SK-N-SH (cell line): ENCODE results near the gene CXCR5. TPM values are rescaled to one million over a fixed set of nuclear protein-coding genes. Genes with fewer than 3 reads are reported as not detected.

Experiments used
- CTCF ChIA-PET: fragments of 300-600, 350-600 bp; formaldehyde crosslinking; extraction: SDS; loops from one replicate; lab custom pipeline; 2021; lab: Yijun Ruan, JAX
- POLR2A ChIA-PET: fragments of 350-600 bp; sonication (Branson Sonifier 250); formaldehyde crosslinking; extraction: SDS; loops from one replicate; lab custom pipeline; 2020; ENCODE audit warnings: antibody characterized with exemption, inconsistent platforms; lab: Yijun Ruan, JAX
- DNase-seq: peaks from one replicate; pipeline ENCODE4 v3.0.0; 2012
- H2AFZ ChIP-seq: fragments of 200-600 bp; sonication (generic); 2 replicates; pipeline ENCODE4 v1.8.1; 2016; ENCODE audit warnings: antibody characterized with exemption, mild to moderate bottlenecking, low read depth
- H3F3A ChIP-seq: fragments of 200-600 bp; sonication (generic); replicated peaks from 2 replicates; pipeline ENCODE3; 2016; ENCODE audit warnings: antibody characterized with exemption, mild to moderate bottlenecking; ENCODE audit not compliant: insufficient read depth
- H3K27ac ChIP-seq, 2 experiments: fragments of 200-500 bp in 1 of 2; fragments of 200-600 bp in 1 of 2; sonication (Bioruptor generic) in 1 of 2; sonication (generic), shearing (Covaris generic) in 1 of 2; 2 replicates each; pipeline versions ENCODE4 v1.5.1 to v1.6.1; 2014 to 2016; ENCODE audit warnings: low read depth in 2 of 2, inconsistent platforms in 1 of 2, low read length in 1 of 2, mild to moderate bottlenecking in 1 of 2, mixed read lengths in 1 of 2
- H3K27me3 ChIP-seq: fragments of 200-600 bp; sonication (generic), shearing (Covaris generic); 2 replicates; pipeline ENCODE4 v1.6.1; 2016; ENCODE audit warnings: mixed run types; ENCODE audit not compliant: insufficient read depth
- H3K36me3 ChIP-seq, 2 experiments: fragments of 200-500 bp in 1 of 2; fragments of 200-600 bp in 1 of 2; sonication (Bioruptor generic) in 1 of 2; sonication (generic) in 1 of 2; replicated peaks in 1 of 2; 2 replicates each; pipeline versions ENCODE3 to v1.5.1; 2014 to 2016; ENCODE audit warnings: low read length in 1 of 2, mild to moderate bottlenecking in 1 of 2; ENCODE audit not compliant: insufficient read depth in 2 of 2, control insufficient read depth in 1 of 2
- H3K4me1 ChIP-seq, 2 experiments: fragments of 200-500 bp in 1 of 2; fragments of 200-600 bp in 1 of 2; sonication (Bioruptor generic) in 1 of 2; sonication (generic), shearing (Covaris generic) in 1 of 2; 2 replicates each; pipeline versions ENCODE4 v1.5.1 to v1.6.1; 2014 to 2016; ENCODE audit warnings: low read depth in 1 of 2, low read length in 1 of 2, mixed run types in 1 of 2; ENCODE audit not compliant: insufficient read depth in 2 of 2, control insufficient read depth in 1 of 2
- H3K4me2 ChIP-seq: fragments of 200-600 bp; sonication (generic), shearing (Covaris generic); 2 replicates; pipeline ENCODE4 v1.6.1; 2017; ENCODE audit warnings: mixed run types
- H3K4me3 ChIP-seq, 2 experiments: fragments of 200-500 bp in 1 of 2; fragments of 200-600 bp in 1 of 2; sonication (Bioruptor generic) in 1 of 2; sonication (generic), shearing (Covaris generic) in 1 of 2; 2 replicates each; pipeline versions ENCODE4 v1.5.1 to v1.8.1; 2014 to 2016; ENCODE audit warnings: low read depth in 2 of 2, inconsistent platforms in 1 of 2, low read length in 1 of 2, mild to moderate bottlenecking in 1 of 2, mixed read lengths in 1 of 2, moderate library complexity in 1 of 2
- H3K79me2 ChIP-seq: fragments of 200-600 bp; sonication (generic); 2 replicates; pipeline ENCODE4 v1.8.1; 2017; ENCODE audit warnings: mild to moderate bottlenecking; ENCODE audit not compliant: insufficient read depth
- H3K9ac ChIP-seq: fragments of 200-600 bp; sonication (generic); 2 replicates; pipeline ENCODE4 v1.6.1; 2017; ENCODE audit warnings: mixed run types
- H3K9me2 ChIP-seq: fragments of 200-600 bp; sonication (generic); 2 replicates; pipeline ENCODE4 v1.6.1; 2017; ENCODE audit warnings: mixed run types
- H3K9me3 ChIP-seq: fragments of 200-600 bp; sonication (generic); 2 replicates; pipeline ENCODE4 v1.6.1; 2017; ENCODE audit warnings: mixed run types, mild to moderate bottlenecking, moderate library complexity
- H4K20me1 ChIP-seq: fragments of 200-600 bp; sonication (generic); 2 replicates; pipeline ENCODE4 v1.6.1; 2017; ENCODE audit warnings: mild to moderate bottlenecking, mixed run types; ENCODE audit not compliant: insufficient read depth
- CHD2 ChIP-seq: fragments of 150-350 bp; IDR thresholded peaks from 2 replicates; pipeline ENCODE4 v1.6.1; 2018; ENCODE audit warnings: low read length; ENCODE audit not compliant: partially characterized antibody
- CTCF ChIP-seq: fragments of 200-600 bp; sonication (generic); IDR thresholded peaks from 2 replicates; pipeline ENCODE4 v1.6.1; 2017; ENCODE audit warnings: antibody characterized with exemption, mild to moderate bottlenecking, moderate library complexity
- EP300 ChIP-seq, 2 experiments: IDR thresholded peaks; 2 replicates each; pipeline versions ENCODE4 v1.4.0 to v1.6.1; 2012; ENCODE audit warnings: borderline replicate concordance in 1 of 2, low read depth in 1 of 2, low read length in 1 of 2
- EZH2phosphoT487 ChIP-seq: fragments of 200-600 bp; sonication (generic); IDR thresholded peaks from 2 replicates; pipeline ENCODE4 v1.6.1; 2017; ENCODE audit warnings: low read depth, mixed run types, mild to moderate bottlenecking, antibody characterized with exemption, moderate library complexity, borderline replicate concordance
- FOSL2 ChIP-seq: IDR thresholded peaks from 2 replicates; pipeline ENCODE4 v1.4.0; 2012; ENCODE audit warnings: low read depth, mild to moderate bottlenecking, moderate library complexity, borderline replicate concordance
- FOXJ3 ChIP-seq: sonication (generic); formaldehyde crosslinking; IDR thresholded peaks from 2 replicates; pipeline ENCODE4 v1.5.1; 2020; ENCODE audit warnings: mild to moderate bottlenecking, missing genetic modification reagents
- FOXM1 ChIP-seq: IDR thresholded peaks from 2 replicates; pipeline ENCODE4 v1.4.0; 2012; ENCODE audit warnings: low read depth, mild to moderate bottlenecking
- GABPA ChIP-seq: IDR thresholded peaks from 2 replicates; pipeline ENCODE4 v1.4.0; 2012; ENCODE audit warnings: low read depth, mild to moderate bottlenecking
- GATA2 ChIP-seq: sonication (generic); formaldehyde crosslinking; IDR thresholded peaks from 2 replicates; pipeline ENCODE4 v1.5.0; 2020; ENCODE audit warnings: mild to moderate bottlenecking, missing genetic modification reagents
- IRF3 ChIP-seq: fragments of 150-350 bp; IDR thresholded peaks from 2 replicates; pipeline ENCODE4 v1.6.1; 2016; ENCODE audit warnings: mild to moderate bottlenecking, low read depth, low read length
- JUND ChIP-seq: IDR thresholded peaks from 2 replicates; pipeline ENCODE4 v1.4.0; 2012
- MEF2A ChIP-seq: IDR thresholded peaks from 2 replicates; pipeline ENCODE4 v1.4.0; 2012; ENCODE audit warnings: low read depth, borderline replicate concordance
- NFIC ChIP-seq: IDR thresholded peaks from 2 replicates; pipeline ENCODE4 v1.4.0; 2012; ENCODE audit warnings: borderline replicate concordance
- PBX3 ChIP-seq: IDR thresholded peaks from 2 replicates; pipeline ENCODE4; 2012
- POLR2AphosphoS5 ChIP-seq: IDR thresholded peaks from 2 replicates; pipeline ENCODE4 v1.6.1; 2012; ENCODE audit warnings: low read depth, low read length
- RAD21 ChIP-seq: IDR thresholded peaks from 2 replicates; pipeline ENCODE4 v1.6.1; 2012; ENCODE audit warnings: mild to moderate bottlenecking, low read length
- RCOR1 ChIP-seq: fragments of 150-350 bp; IDR thresholded peaks from 2 replicates; pipeline ENCODE4 v1.6.1; 2017; ENCODE audit warnings: antibody characterized with exemption, low read length
- RXRA ChIP-seq: IDR thresholded peaks from 2 replicates; pipeline ENCODE4 v1.4.0; 2012; ENCODE audit warnings: low read depth, mild to moderate bottlenecking, borderline replicate concordance
- SIN3A ChIP-seq: IDR thresholded peaks from 2 replicates; pipeline ENCODE4 v1.6.1; 2012; ENCODE audit warnings: low read depth, mild to moderate bottlenecking, low read length, moderate library complexity, borderline replicate concordance
- SMC3 ChIP-seq: IDR thresholded peaks from 2 replicates; pipeline ENCODE4 v1.6.1; 2012; ENCODE audit warnings: low read depth, low read length, improper control_type of control experiment
- TCF12 ChIP-seq: IDR thresholded peaks from 2 replicates; pipeline ENCODE4 v1.4.0; 2012
- TEAD4 ChIP-seq: IDR thresholded peaks from 2 replicates; pipeline ENCODE4 v1.4.0; 2012; ENCODE audit warnings: mild to moderate bottlenecking, borderline replicate concordance; ENCODE audit not compliant: insufficient read depth
- USF1 ChIP-seq: IDR thresholded peaks from 2 replicates; pipeline ENCODE4 v1.4.0; 2012; ENCODE audit warnings: low read depth, borderline replicate concordance
- USF2 ChIP-seq: fragments of 150-350 bp; IDR thresholded peaks from 2 replicates; pipeline ENCODE4 v1.6.1; 2017; ENCODE audit warnings: antibody characterized with exemption, low read length, low read depth, borderline replicate concordance
- YY1 ChIP-seq: IDR thresholded peaks from 2 replicates; pipeline ENCODE4 v1.4.0; 2012; ENCODE audit warnings: low read depth, mild to moderate bottlenecking
- ZBTB33 ChIP-seq: IDR thresholded peaks from 2 replicates; pipeline ENCODE4 v1.4.0; 2012; ENCODE audit warnings: low read depth, borderline replicate concordance
- WGBS: methylation state at CpG from one replicate; pipeline ENCODE4 v1.1.6; 2017; ENCODE audit warnings: low lambda C conversion rate; 5-methylcytosine and 5-hydroxymethylcytosine counted together
- polyA plus RNA-seq, 3 experiments: library from polyadenylated mRNA; depleted of rRNA; stranded (reverse); fragments of >200 nt; gene quantifications; 2 replicates each; pipeline ENCODE4 v1.2.3, GENCODE V29; 2012

Gene CXCR5
- polyA plus RNA-seq, 1 of the 3 experiments (the other 2 are of a cell fraction): 0.02 TPM

- Histone ChIP-seq H2AFZ (peak overlapping the region; percentile 71), H3K4me1 (peaks cover 9 to 33% of the 10 kb centered on the region in 2 experiments; a peak in 3 of 4 replicates), H3K4me3 (peak overlapping the region; percentile 80 to 99), H3K9ac (peak overlapping the region; percentile 77), H3K9me2 (no peaks in the 10 kb centered on the region), H3K27ac (peak overlapping the region; percentile 91 to 93), H3F3A (peaks cover 39% of the 10 kb centered on the region), H4K20me1 (peaks cover 16% of the 10 kb centered on the region), H3K79me2 (peaks cover 35% of the 10 kb centered on the region), H3K9me3 (no peaks in the 10 kb centered on the region), H3K36me3 (no peaks in the 10 kb centered on the region), H3K27me3 (no peaks in the 10 kb centered on the region), H3K4me2 (peak overlapping the region; percentile 93)
- WGBS: 0% methylated on average over 25 of the region's 32 CpGs
- ChIA-PET CTCF (interaction anchor here (0.5 to 13.4 kb wide), 15 partner anchors 9 to 268 kb away, joined by 3 to 186 read pairs (median 4); partner anchors contain the start of genes CXCR5, DDX6 and UPK2), POLR2A (interaction anchor here (1.0 to 1.1 kb wide), 2 partner anchors 19 to 21 kb away, joined by 3 to 8 read pairs; no protein-coding TSS in a partner anchor)
- DNase-seq: peak; percentile 95
- TF ChIP-seq FOXJ3 (CRISPR knock-in tag): no peak
- no peak for TF ChIP-seq ZBTB33
- TF ChIP-seq PBX3: peak; percentile 99
- no peak for TF ChIP-seq YY1
- TF ChIP-seq RAD21: peak; percentile 75
- TF ChIP-seq RXRA: no peak
- peak; percentile 58 for TF ChIP-seq CHD2
- no peak for TF ChIP-seq GABPA
- TF ChIP-seq GATA2 (CRISPR knock-in tag): no peak
- TF ChIP-seq MEF2A: no peak
- TF ChIP-seq EZH2phosphoT487: no peak
- peak; percentile 76 for TF ChIP-seq SMC3
- peak; percentile 53; the same call in 1 of the 2 replicates for TF ChIP-seq USF1
- TF ChIP-seq FOSL2: no peak
- TF ChIP-seq FOXM1: no peak
- no peak for TF ChIP-seq EP300 (IDR thresholded peaks at IDR 0.05; ENCODE audit: borderline replicate concordance in 1 of 2, low read depth in 1 of 2, low read length in 1 of 2)
- TF ChIP-seq NFIC: no peak; the same call in 1 of the 2 replicates
- peak; percentile 94 for TF ChIP-seq CTCF
- no peak for TF ChIP-seq TEAD4
- peak; percentile 78 for TF ChIP-seq SIN3A
- peak; percentile 29; the same call in 1 of the 2 replicates for TF ChIP-seq TCF12
- no peak for TF ChIP-seq USF2
- TF ChIP-seq JUND: no peak
- TF ChIP-seq POLR2AphosphoS5: no peak
- TF ChIP-seq RCOR1: no peak
- TF ChIP-seq IRF3: no peak
Observed at GRCh38 chr11:118928101-118928869, 44.6 kb downstream of the CXCR5 start.
